Trophoblast cell (in vitro differentiated cells and primary cell): ENCODE measurements around the gene OR2AJ1. TPM values are rescaled to one million over a fixed set of nuclear protein-coding genes. Genes with fewer than 3 reads are reported as not detected.

Source experiments
- DNase-seq, 2 donors: peaks; one replicate each; pipeline ENCODE4 v3.0.0-alpha.2; 2016
- H2AFZ ChIP-seq: 2 replicates; pipeline ENCODE4 v1.6.1; 2013; ENCODE audit warnings: low read length, moderate library complexity, mild to moderate bottlenecking; ENCODE audit not compliant: insufficient read depth, poor library complexity
- H2AK5ac ChIP-seq: 2 replicates; pipeline ENCODE4 v1.6.1; 2013; ENCODE audit warnings: mild to moderate bottlenecking, low read length
- H2BK120ac ChIP-seq: 2 replicates; pipeline ENCODE4 v1.6.1; 2013; ENCODE audit warnings: low read length, mild to moderate bottlenecking, moderate library complexity; ENCODE audit not compliant: insufficient read depth, poor library complexity
- H2BK12ac ChIP-seq: 2 replicates; pipeline ENCODE4 v1.6.1; 2013; ENCODE audit warnings: mild to moderate bottlenecking, low read length, moderate library complexity
- H2BK5ac ChIP-seq: 2 replicates; pipeline ENCODE4 v1.6.1; 2013; ENCODE audit warnings: low read length, low read depth, moderate library complexity, mild to moderate bottlenecking; ENCODE audit not compliant: poor library complexity
- H3K14ac ChIP-seq: 2 replicates; pipeline ENCODE4 v1.6.1; 2013; ENCODE audit warnings: mild to moderate bottlenecking, low read length
- H3K18ac ChIP-seq: 2 replicates; pipeline ENCODE4 v1.6.1; 2013; ENCODE audit warnings: mild to moderate bottlenecking, low read length
- H3K23ac ChIP-seq: 2 replicates; pipeline ENCODE4 v1.6.1; 2013; ENCODE audit warnings: low read length
- H3K27ac ChIP-seq: 2 replicates; pipeline ENCODE4 v1.5.1; 2013; ENCODE audit warnings: low read depth, mild to moderate bottlenecking, inconsistent platforms, low read length, moderate library complexity
- H3K27me3 ChIP-seq: 2 replicates; pipeline ENCODE4 v1.6.1; 2013; ENCODE audit warnings: inconsistent platforms, mild to moderate bottlenecking, low read length, moderate library complexity; ENCODE audit not compliant: insufficient read depth
- H3K36me3 ChIP-seq, 2 experiments: 1 replicate in 1 of 2; 2 replicates in 1 of 2; pipeline ENCODE4 v1.6.1; 2013; ENCODE audit warnings: low read length in 2 of 2, mild to moderate bottlenecking in 2 of 2, moderate library complexity in 1 of 2; ENCODE audit not compliant: insufficient read depth in 2 of 2, control insufficient read depth in 1 of 2
- H3K4ac ChIP-seq: 2 replicates; pipeline ENCODE4 v1.6.1; 2013; ENCODE audit warnings: low read depth, mild to moderate bottlenecking, low read length, moderate library complexity
- H3K4me1 ChIP-seq, 2 experiments: 1 replicate in 1 of 2; 2 replicates in 1 of 2; pipeline ENCODE4 v1.6.1; 2013; ENCODE audit warnings: low read length in 2 of 2, mild to moderate bottlenecking in 2 of 2, moderate library complexity in 1 of 2; ENCODE audit not compliant: insufficient read depth in 2 of 2, control insufficient read depth in 1 of 2
- H3K4me2 ChIP-seq: 2 replicates; pipeline ENCODE4 v1.6.1; 2013; ENCODE audit warnings: inconsistent platforms, mild to moderate bottlenecking, low read length, moderate library complexity
- H3K4me3 ChIP-seq: 2 replicates; pipeline ENCODE4 v1.5.1; 2013; ENCODE audit warnings: mild to moderate bottlenecking, low read depth, low read length, inconsistent platforms
- H3K79me1 ChIP-seq: one replicate; pipeline ENCODE4 v1.6.1; 2013; ENCODE audit warnings: low read length
- H3K79me2 ChIP-seq: 2 replicates; pipeline ENCODE4 v1.6.1; 2013; ENCODE audit warnings: low read length, mild to moderate bottlenecking; ENCODE audit not compliant: control insufficient read depth, insufficient read depth, poor library complexity
- H3K9ac ChIP-seq: 2 replicates; pipeline ENCODE4 v1.6.1; 2013; ENCODE audit warnings: mild to moderate bottlenecking, low read length
- H3K9me3 ChIP-seq: 2 replicates; pipeline ENCODE4 v1.6.1; 2013; ENCODE audit warnings: low read depth, mild to moderate bottlenecking, control low read depth, inconsistent platforms, low read length; ENCODE audit not compliant: insufficient read depth
- H4K12ac ChIP-seq: 2 replicates; pipeline ENCODE4 v1.6.1; 2013; ENCODE audit warnings: low read depth, mild to moderate bottlenecking, low read length, moderate library complexity
- H4K8ac ChIP-seq: 2 replicates; pipeline ENCODE4 v1.6.1; 2013; ENCODE audit warnings: low read depth, mild to moderate bottlenecking, low read length, moderate library complexity
- H4K91ac ChIP-seq: one replicate; pipeline ENCODE4 v1.6.1; 2013; ENCODE audit warnings: low read depth, mild to moderate bottlenecking, low read length, moderate library complexity
- WGBS: extraction: QIAGEN DNeasy Blood & Tissue Kit; methylation state at CpG from one replicate; pipeline ENCODE4 v1.1.7; 2013; ENCODE audit warnings: missing lambda C conversion rate; ENCODE audit not compliant: insufficient read length, insufficient coverage; ENCODE audit errors: extremely low coverage; 5-methylcytosine and 5-hydroxymethylcytosine counted together
- polyA plus RNA-seq: library from polyadenylated mRNA; stranded (reverse); fragments of 200-250 nt; gene quantifications from 2 replicates; pipeline ENCODE4 v1.2.3, GENCODE V29; 2013

Gene OR2AJ1, protein sequence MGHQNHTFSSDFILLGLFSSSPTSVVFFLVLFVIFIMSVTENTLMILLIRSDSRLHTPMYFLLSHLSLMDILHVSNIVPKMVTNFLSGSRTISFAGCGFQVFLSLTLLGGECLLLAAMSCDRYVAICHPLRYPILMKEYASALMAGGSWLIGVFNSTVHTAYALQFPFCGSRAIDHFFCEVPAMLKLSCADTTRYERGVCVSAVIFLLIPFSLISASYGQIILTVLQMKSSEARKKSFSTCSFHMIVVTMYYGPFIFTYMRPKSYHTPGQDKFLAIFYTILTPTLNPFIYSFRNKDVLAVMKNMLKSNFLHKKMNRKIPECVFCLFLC
- not detected in 2 replicates for polyA plus RNA-seq

DNA sequence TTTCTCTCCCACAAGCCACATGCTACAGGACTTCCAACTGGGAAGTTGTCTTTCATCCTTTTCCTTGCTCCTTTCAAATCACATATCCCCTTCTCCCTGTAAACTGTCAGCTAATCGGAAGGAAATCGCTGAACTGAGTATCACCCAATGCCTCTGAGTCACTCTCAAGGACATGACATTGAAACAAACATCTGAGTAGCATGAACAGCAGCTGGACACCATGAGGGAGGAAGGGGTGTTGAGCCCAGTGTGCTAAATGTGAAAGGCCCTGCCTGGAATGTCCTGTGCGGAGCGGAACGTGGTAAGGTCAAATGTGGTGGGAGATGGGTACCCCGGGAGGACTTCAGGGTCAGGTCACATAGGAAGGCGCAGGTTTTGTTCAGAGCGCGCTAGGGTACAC is at the start of gene OR2AJ1:
TSS of gene OR2AJ1 (plus strand) at position 22 of the 400 bp plus-strand sequence. CDS start 8,880 bp downstream, outside the sequence.
- no peaks in the 10 kb centered on the region for H3K79me2 ChIP-seq
- no peak within 1 kb of the TSS for H3K23ac ChIP-seq
- H3K79me1 ChIP-seq, result no peaks in the 10 kb centered on the region
- H4K12ac ChIP-seq, result no peak within 1 kb of the TSS
- peak within 1 kb of the TSS; percentile 13 for H3K4me3 ChIP-seq
- H2AFZ ChIP-seq, result no peak within 1 kb of the TSS
- no peak within 1 kb of the TSS for H2BK12ac ChIP-seq
- H3K4me2 ChIP-seq, result no peak within 1 kb of the TSS
- no peak within 1 kb of the TSS for H3K27ac ChIP-seq
- no peaks in the 10 kb centered on the region for H3K4me1 ChIP-seq
- no peak within 1 kb of the TSS for H4K8ac ChIP-seq
- WGBS, result no CpG with 5 or more reads among the region's 9 CpGs
- no peak within 1 kb of the TSS for H3K14ac ChIP-seq
- H3K18ac ChIP-seq, result no peak within 1 kb of the TSS
- no peak within 1 kb of the TSS for H4K91ac ChIP-seq
- no peaks in the 10 kb centered on the region for H3K36me3 ChIP-seq
- DNase-seq, result no peak
- no peaks in the 10 kb centered on the region for H3K9me3 ChIP-seq
- H2AK5ac ChIP-seq, result no peak within 1 kb of the TSS
- no peaks in the 10 kb centered on the region for H3K27me3 ChIP-seq
- no peak within 1 kb of the TSS for H3K9ac ChIP-seq
- no peak within 1 kb of the TSS for H2BK120ac ChIP-seq
- H2BK5ac ChIP-seq, result no peak within 1 kb of the TSS
- no peak within 1 kb of the TSS for H3K4ac ChIP-seq

DNA sequence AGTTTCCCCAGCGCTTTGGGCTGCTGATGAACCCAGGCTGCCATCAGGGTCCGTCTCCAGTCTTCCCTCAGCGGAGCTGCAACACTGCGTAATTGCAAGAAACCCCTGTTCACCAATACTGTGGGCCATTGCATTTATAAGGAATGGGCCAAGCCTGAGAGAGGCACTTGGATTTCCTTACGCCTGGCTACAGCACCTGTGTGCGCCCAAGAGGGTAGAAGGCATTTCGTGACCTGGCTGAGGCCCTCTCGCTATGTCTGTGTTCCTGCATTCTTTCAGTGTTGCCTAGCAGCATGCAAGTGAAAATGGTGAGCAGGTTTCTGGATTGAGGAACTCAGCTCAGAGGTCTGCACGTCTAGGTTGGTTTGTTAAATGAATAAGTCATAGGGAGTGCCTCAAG is 41.3 kb upstream of the OR2AJ1 start:
- H2AK5ac ChIP-seq, result no peak overlapping the region

GRCh38 chr1:247884797-247885413 is 39.8 kb upstream of the OR2AJ1 start:
- H3K79me1 ChIP-seq, result no peaks in the 10 kb centered on the region
- no CpG with 5 or more reads among the region's 10 CpGs for WGBS
- no peak overlapping the region for H2BK5ac ChIP-seq
- DNase-seq, result no peak
- peaks cover 2% of the 10 kb centered on the region for H3K9me3 ChIP-seq
- no peak overlapping the region for H4K91ac ChIP-seq
- H3K27me3 ChIP-seq, result no peaks in the 10 kb centered on the region
- H3K4me2 ChIP-seq, result no peak overlapping the region
- no peaks in the 10 kb centered on the region for H3K4me1 ChIP-seq
- H3K14ac ChIP-seq, result no peak overlapping the region
- H3K23ac ChIP-seq, result no peak overlapping the region
- no peak overlapping the region for H3K4me3 ChIP-seq
- no peak overlapping the region for H3K4ac ChIP-seq
- H2AFZ ChIP-seq, result no peak overlapping the region
- no peak overlapping the region for H3K27ac ChIP-seq
- no peaks in the 10 kb centered on the region for H3K79me2 ChIP-seq
- no peak overlapping the region for H2BK120ac ChIP-seq
- no peak overlapping the region for H2AK5ac ChIP-seq
- no peaks in the 10 kb centered on the region for H3K36me3 ChIP-seq
- no peak overlapping the region for H4K12ac ChIP-seq
- no peak overlapping the region for H3K18ac ChIP-seq
- H2BK12ac ChIP-seq, result no peak overlapping the region
- no peak overlapping the region for H4K8ac ChIP-seq
- no peak overlapping the region for H3K9ac ChIP-seq

More for the DNA sequence above, 41.3 kb upstream of the OR2AJ1 start:
- Histone ChIP-seq H3K23ac (no peak overlapping the region), H3K36me3 (peaks cover 0 to 2% of the 10 kb centered on the region in 2 experiments), H4K91ac (no peak overlapping the region), H3K27ac (no peak overlapping the region), H3K4me3 (no peak overlapping the region), H3K4me1 (no peaks in the 10 kb centered on the region), H3K9ac (no peak overlapping the region), H2BK5ac (no peak overlapping the region), H3K4me2 (no peak overlapping the region), H3K27me3 (no peaks in the 10 kb centered on the region), H2BK12ac (no peak overlapping the region), H3K79me1 (no peaks in the 10 kb centered on the region), H4K8ac (no peak overlapping the region), H3K4ac (no peak overlapping the region), H3K9me3 (peaks cover 4% of the 10 kb centered on the region), H2AFZ (no peak overlapping the region), H4K12ac (no peak overlapping the region), H3K18ac (no peak overlapping the region), H3K14ac (no peak overlapping the region), H2BK120ac (no peak overlapping the region), H3K79me2 (no peaks in the 10 kb centered on the region)
- peak in 1 of 2 donors; percentile 58 for DNase-seq
- WGBS, result no CpG with 5 or more reads among the region's 9 CpGs

DNA sequence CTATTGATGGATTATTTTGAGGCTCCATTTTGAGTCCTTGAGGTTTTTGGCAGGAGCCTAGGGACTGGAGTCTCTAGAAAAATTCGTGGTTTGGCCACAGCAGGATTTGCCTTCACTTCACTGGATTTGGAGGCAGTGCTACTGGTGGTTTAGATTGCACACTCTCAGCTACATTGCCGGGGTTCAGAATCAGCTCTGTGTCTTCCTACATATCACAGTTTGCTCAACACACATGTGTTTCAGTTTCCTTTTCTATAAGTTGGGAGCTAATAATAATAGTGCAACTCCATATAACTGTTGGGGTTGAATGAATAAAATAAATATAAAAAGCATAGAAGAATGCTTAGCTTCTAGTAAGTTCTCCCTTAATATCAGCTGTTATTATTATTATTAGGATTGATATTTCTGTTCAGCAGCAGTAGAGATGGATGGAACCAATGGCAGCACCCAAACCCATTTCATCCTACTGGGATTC is 29.5 kb upstream of the OR2AJ1 start, which contains the start of gene OR2W3:
TSS of gene OR2W3 (plus strand) at position 425 of the 475 bp plus-strand sequence. CDS start at position 425, 0 bp downstream.
- no peak within 1 kb of the TSS for H2BK120ac ChIP-seq
- H3K4ac ChIP-seq, result no peak within 1 kb of the TSS
- no peak within 1 kb of the TSS for H3K18ac ChIP-seq
- H3K79me2 ChIP-seq, result no peaks in the 10 kb centered on the region
- H2AK5ac ChIP-seq, result no peak within 1 kb of the TSS
- no peak within 1 kb of the TSS for H3K4me2 ChIP-seq
- peaks cover 7% of the 10 kb centered on the region for H3K9me3 ChIP-seq
- no peak within 1 kb of the TSS for H3K4me3 ChIP-seq
- no peak within 1 kb of the TSS for H2AFZ ChIP-seq
- H3K14ac ChIP-seq, result no peak within 1 kb of the TSS
- H3K27ac ChIP-seq, result no peak within 1 kb of the TSS
- H2BK5ac ChIP-seq, result no peak within 1 kb of the TSS
- no peak within 1 kb of the TSS for H4K8ac ChIP-seq
- no peaks in the 10 kb centered on the region for H3K27me3 ChIP-seq
- no peaks in the 10 kb centered on the region for H3K4me1 ChIP-seq
- H2BK12ac ChIP-seq, result no peak within 1 kb of the TSS
- no peak within 1 kb of the TSS for H4K12ac ChIP-seq
- no CpG with 5 or more reads among the region's 2 CpGs for WGBS
- no peaks in the 10 kb centered on the region for H3K36me3 ChIP-seq
- no peak for DNase-seq
- H3K9ac ChIP-seq, result no peak within 1 kb of the TSS
- no peak within 1 kb of the TSS for H4K91ac ChIP-seq
- no peaks in the 10 kb centered on the region for H3K79me1 ChIP-seq
- no peak within 1 kb of the TSS for H3K23ac ChIP-seq
